CD14-positive monocyte (primary cell): ENCODE measurements around the gene STH. TPM values are rescaled to one million over a fixed set of nuclear protein-coding genes. Genes with fewer than 3 reads are reported as not detected.
A peak's percentile ranks its signal among the peaks of the same experiment; 100 is the strongest.

ENCODE experiments used
- DNase-seq, 3 donors: peaks; one replicate each; pipeline ENCODE4 v3.0.0-alpha.2; 2011 to 2022
- H2AFZ ChIP-seq: 2 replicates; pipeline ENCODE4 v1.6.0; 2012; ENCODE audit warnings: mild to moderate bottlenecking, low read depth, low read length, inconsistent platforms; ENCODE audit not compliant: insufficient read depth, poor library complexity, severe bottlenecking
- H3K27ac ChIP-seq, 2 donors: 1 replicate in 1 of 2; 2 replicates in 1 of 2; pipeline ENCODE4 v1.5.1; 2012 to 2013; ENCODE audit warnings: low read length in 2 of 2, control low read depth in 1 of 2, inconsistent platforms in 1 of 2, low read depth in 1 of 2, mild to moderate bottlenecking in 1 of 2
- H3K27me3 ChIP-seq, 2 donors: one replicate each; pipeline versions ENCODE4 v1.6.0 to v1.6.1; 2011 to 2013; ENCODE audit warnings: low read length in 2 of 2; ENCODE audit not compliant: control insufficient read depth in 2 of 2, insufficient read depth in 2 of 2
- H3K36me3 ChIP-seq, 2 donors: replicated peaks in 1 of 2; 1 replicate in 1 of 2; 2 replicates in 1 of 2; pipeline versions ENCODE4 v1.5.1 to v1.6.1; 2012 to 2013; ENCODE audit warnings: low read length in 2 of 2, control low read depth in 1 of 2, inconsistent platforms in 1 of 2, mild to moderate bottlenecking in 1 of 2; ENCODE audit not compliant: insufficient read depth in 2 of 2, control insufficient read depth in 1 of 2
- H3K4me1 ChIP-seq, 2 donors: 1 replicate in 1 of 2; 2 replicates in 1 of 2; pipeline versions ENCODE4 v1.5.1 to v1.6.1; 2012 to 2013; ENCODE audit warnings: low read length in 2 of 2, control low read depth in 1 of 2, inconsistent platforms in 1 of 2, mild to moderate bottlenecking in 1 of 2, moderate library complexity in 1 of 2; ENCODE audit not compliant: insufficient read depth in 2 of 2, control insufficient read depth in 1 of 2
- H3K4me2 ChIP-seq: replicated peaks from 2 replicates; pipeline ENCODE3; 2012; ENCODE audit warnings: low read length, moderate library complexity, mild to moderate bottlenecking; ENCODE audit not compliant: poor library complexity, severe bottlenecking; ENCODE audit errors: extremely low read depth
- H3K4me3 ChIP-seq, 3 experiments: fragments of 200-600 bp in 1 of 3; sonication (generic) in 1 of 3; replicated peaks in 1 of 3; 1 replicate in 2 of 3; 2 replicates in 1 of 3; pipeline ENCODE4 v1.5.1; 2011 to 2013; ENCODE audit warnings: low read length in 3 of 3, mild to moderate bottlenecking in 3 of 3, control low read depth in 2 of 3, low read depth in 2 of 3, inconsistent platforms in 1 of 3, moderate library complexity in 1 of 3
- H3K79me2 ChIP-seq: 2 replicates; pipeline ENCODE4 v1.6.0; 2012; ENCODE audit warnings: mild to moderate bottlenecking, control low read depth, inconsistent platforms, low read length, moderate library complexity; ENCODE audit not compliant: insufficient read depth
- H3K9ac ChIP-seq: 2 replicates; pipeline ENCODE4 v1.6.0; 2017; ENCODE audit warnings: low read length, mild to moderate bottlenecking; ENCODE audit not compliant: insufficient read depth, poor library complexity, severe bottlenecking
- H3K9me3 ChIP-seq, 2 donors: replicated peaks in 1 of 2; 1 replicate in 1 of 2; 2 replicates in 1 of 2; pipeline versions ENCODE4 v1.5.1 to v1.6.1; 2012 to 2013; ENCODE audit warnings: low read length in 2 of 2, control low read depth in 1 of 2; ENCODE audit not compliant: control insufficient read depth in 1 of 2, insufficient read depth in 1 of 2
- H4K20me1 ChIP-seq: 2 replicates; pipeline ENCODE4 v1.6.0; 2012; ENCODE audit warnings: mild to moderate bottlenecking, low read length, control low read depth, moderate library complexity; ENCODE audit not compliant: insufficient read depth
- H3K27ac Mint-ChIP-seq, 7 donors: one replicate each; pipeline ENCODE4 v1.8.0; 2020; ENCODE audit warnings: mild to moderate bottlenecking in 7 of 7, mixed read lengths in 7 of 7, moderate library complexity in 6 of 7, inconsistent platforms in 2 of 7
- H3K27me3 Mint-ChIP-seq, 3 donors: one replicate each; pipeline ENCODE4 v1.8.0; 2021 to 2022; ENCODE audit warnings: low read depth in 3 of 3, mild to moderate bottlenecking in 3 of 3, mixed read lengths in 3 of 3, moderate library complexity in 3 of 3, inconsistent platforms in 1 of 3
- H3K36me3 Mint-ChIP-seq, 2 donors: one replicate each; pipeline ENCODE4 v1.8.0; 2020; ENCODE audit warnings: mixed read lengths in 2 of 2, inconsistent platforms in 1 of 2, mild to moderate bottlenecking in 1 of 2
- H3K4me1 Mint-ChIP-seq: one replicate; pipeline ENCODE4 v1.8.0; 2020; ENCODE audit warnings: mild to moderate bottlenecking, mixed read lengths
- H3K4me3 Mint-ChIP-seq, 2 donors: one replicate each; pipeline ENCODE4 v1.8.0; 2020; ENCODE audit warnings: mild to moderate bottlenecking in 2 of 2, mixed read lengths in 2 of 2, moderate library complexity in 1 of 2
- H3K9me3 Mint-ChIP-seq, 7 donors: one replicate each; pipeline ENCODE4 v1.8.0; 2020 to 2022; ENCODE audit warnings: mixed read lengths in 7 of 7, mild to moderate bottlenecking in 6 of 7, moderate library complexity in 6 of 7, inconsistent platforms in 2 of 7
- CTCF ChIP-seq: fragments of 200-600 bp; IDR thresholded peaks from one replicate; pipeline ENCODE4 v1.8.0; 2022; ENCODE audit warnings: antibody characterized with exemption, mild to moderate bottlenecking
- WGBS: methylation state at CpG from one replicate; pipeline ENCODE4 v1.1.5; 2013; ENCODE audit warnings: missing lambda C conversion rate; ENCODE audit not compliant: insufficient coverage; 5-methylcytosine and 5-hydroxymethylcytosine counted together
- intact Hi-C, 2 donors: fragments of 100-400 bp; cut with micrococcal nuclease; formaldehyde crosslinking; loops; one replicate each; pipeline versions ENCODE4 v1.15.0 to v1.15.1; 2023
- polyA plus RNA-seq, 3 donors: library from polyadenylated mRNA; depleted of rRNA in 1 of 3; unstranded in 2 of 3; stranded (reverse) in 1 of 3; fragments of 300-500 nt in 2 of 3; fragments of >200 nt in 1 of 3; fragmentation: Illumina TruSeq in 2 of 3; gene quantifications; 1 replicate in 2 of 3; 2 replicates in 1 of 3; pipeline ENCODE4 v1.2.3, GENCODE V29; 2012 to 2021

The STH gene
- polyA plus RNA-seq, 3 donors: not detected

GRCh38 chr17:46030752-46031151 is 31.7 kb downstream of the STH start:
- Mint-ChIP-seq H3K27ac (peak overlapping the region in 3 of 7 donors; percentile 10 to 70 (median 68)), H3K27me3 (no peaks in the 10 kb centered on the region), H3K36me3 (peaks cover 71 to 86% of the 10 kb centered on the region in 2 donors), H3K9me3 (no peaks in the 10 kb centered on the region), H3K4me3 (no peak overlapping the region), H3K4me1 (peaks cover 38% of the 10 kb centered on the region)
- Histone ChIP-seq H3K79me2 (no peaks in the 10 kb centered on the region), H3K9me3 (no peaks in the 10 kb centered on the region), H3K4me2 (no peak overlapping the region), H3K4me3 (no peak overlapping the region), H3K9ac (no peak overlapping the region), H2AFZ (no peak overlapping the region), H3K36me3 (peaks cover 67 to 79% of the 10 kb centered on the region in 2 donors), H3K27me3 (no peaks in the 10 kb centered on the region), H4K20me1 (peaks cover 45% of the 10 kb centered on the region), H3K27ac (no peak overlapping the region), H3K4me1 (peaks cover 22 to 26% of the 10 kb centered on the region in 2 donors)
- TF ChIP-seq CTCF: no peak
- WGBS: 86% methylated on average over 1 of the region's 3 CpGs
- intact Hi-C loops: no loop called here
- DNase-seq: no peak

- TF ChIP-seq CTCF: no peak
- no peaks in the 10 kb centered on the region for H3K9me3 ChIP-seq
- H3K4me1 Mint-ChIP-seq: peaks cover 31% of the 10 kb centered on the region
- DNase-seq: no peak
- H3K9me3 Mint-ChIP-seq: no peaks in the 10 kb centered on the region
- no peak overlapping the region for H3K9ac ChIP-seq
- H3K4me1 ChIP-seq: peaks cover 15 to 21% of the 10 kb centered on the region in 2 donors
- H3K27me3 Mint-ChIP-seq: no peaks in the 10 kb centered on the region
- no peaks in the 10 kb centered on the region for H3K79me2 ChIP-seq
- peaks cover 74 to 89% of the 10 kb centered on the region in 2 donors for H3K36me3 Mint-ChIP-seq
- no peaks in the 10 kb centered on the region for H3K27me3 ChIP-seq
- H3K4me3 Mint-ChIP-seq: no peak overlapping the region
- H3K27ac ChIP-seq: peak overlapping the region in 1 of 2 donors; percentile 11
- H3K4me2 ChIP-seq: no peak overlapping the region
- intact Hi-C loops: no loop called here
- H3K36me3 ChIP-seq: peaks cover 73 to 85% of the 10 kb centered on the region in 2 donors
- H3K27ac Mint-ChIP-seq: peak overlapping the region in 1 of 7 donors; percentile 27
- H3K4me3 ChIP-seq: no peak overlapping the region
- 96% methylated on average over 15 of the region's 16 CpGs for WGBS
- peaks cover 41% of the 10 kb centered on the region for H4K20me1 ChIP-seq
- H2AFZ ChIP-seq: no peak overlapping the region
Measured at GRCh38 chr17:46031440-46031839, 32.4 kb downstream of the STH start.
